HG03342 (cell line): ENCODE results near the gene ASGR1.
A peak's percentile ranks its signal among the peaks of the same experiment; 100 is the strongest.

ENCODE experiments used
- ATAC-seq: cut with Tn5 transposase; IDR thresholded peaks from one replicate; pipeline ENCODE4 v1.9.1; 2021; ENCODE audit warnings: mild to moderate bottlenecking, moderate library complexity; ENCODE audit not compliant: unreplicated experiment

ASGR1 gene

GRCh38 chr17:7179317-7180254 lies at the start of gene ASGR1:
Gene ASGR1 (minus strand): TSS chr17:7179370. CDS start chr17:7178563, 807 bp downstream.
- ATAC-seq: no peak

DNA sequence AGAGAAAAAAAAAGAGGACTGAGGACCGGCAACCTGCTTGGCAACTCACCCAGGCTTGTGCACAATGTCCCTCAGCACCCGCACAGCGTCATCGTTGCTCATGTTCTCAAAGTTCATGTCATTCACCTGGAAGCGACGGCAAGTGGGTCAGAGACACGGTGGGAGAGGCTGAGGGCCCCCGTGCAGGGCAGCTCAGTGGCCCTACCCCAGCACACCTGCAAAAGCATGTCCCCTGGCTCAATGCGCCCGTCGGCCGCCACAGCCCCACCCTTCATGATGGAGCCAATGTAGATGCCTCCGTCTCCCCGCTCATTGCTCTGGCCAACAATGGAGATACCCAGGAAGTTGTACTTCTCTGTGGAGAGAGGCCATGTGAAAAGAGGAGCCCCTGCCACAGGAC lies 49.8 kb upstream of the ASGR1 start:
- ATAC-seq: no peak

DNA sequence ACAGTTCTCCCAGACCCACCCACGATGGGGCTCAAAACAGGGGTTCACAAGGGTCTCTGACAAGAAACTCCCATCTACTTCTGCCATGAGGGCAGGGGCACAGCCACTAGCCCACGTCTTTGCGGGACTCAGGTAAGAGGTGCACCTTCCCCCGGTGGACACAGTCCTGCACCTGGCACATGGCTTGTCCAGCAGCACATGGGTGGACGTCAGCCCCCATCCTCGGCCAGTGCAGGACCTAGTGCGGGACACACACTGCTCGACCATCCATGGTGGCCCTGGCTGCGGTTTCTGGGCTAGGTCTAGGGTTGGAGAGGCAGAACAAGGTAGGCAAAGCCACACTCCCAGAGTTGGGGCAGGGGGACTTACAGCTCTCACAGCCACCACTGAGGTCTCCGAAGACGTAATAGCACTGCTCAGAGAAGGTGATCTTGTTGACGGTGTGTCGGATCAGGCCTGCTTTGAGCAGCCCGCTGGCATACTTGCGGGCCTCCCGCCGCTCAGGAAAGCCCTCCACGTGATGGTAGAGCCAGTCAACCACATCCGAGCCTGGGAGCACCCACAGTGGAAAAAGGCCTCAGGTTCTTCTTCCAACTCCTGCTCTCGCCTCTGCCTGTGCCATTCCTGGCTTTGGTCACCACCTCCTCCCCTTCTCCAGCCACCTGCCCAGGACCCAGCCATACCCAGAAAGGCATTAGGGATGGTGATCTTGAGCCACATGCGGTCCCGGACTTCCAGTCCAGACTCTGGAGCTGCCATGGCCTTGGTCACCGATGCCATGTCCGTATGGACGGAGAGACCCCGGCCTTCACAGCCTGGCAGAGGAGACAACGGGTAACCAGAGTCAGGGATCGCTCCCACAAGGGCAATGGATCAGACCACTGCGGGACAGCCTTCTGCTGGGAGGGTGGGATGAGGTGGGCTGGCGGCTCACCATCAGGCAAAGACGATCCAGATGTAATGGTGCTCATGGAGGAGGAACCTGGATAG lies 47.8 kb upstream of the ASGR1 start:
- ATAC-seq: no peak

- ATAC-seq: no peak
Observed at GRCh38 chr17:7225711-7226331, 46.7 kb upstream of the ASGR1 start.

- no peak for ATAC-seq
Observed at GRCh38 chr17:7224661-7225111, 45.5 kb upstream of the ASGR1 start.

GRCh38 chr17:7224110-7224509 lies 44.9 kb upstream of the ASGR1 start:
- no peak for ATAC-seq

- no peak for ATAC-seq
Observed at GRCh38 chr17:7223375-7223774, 44.2 kb upstream of the ASGR1 start.

DNA sequence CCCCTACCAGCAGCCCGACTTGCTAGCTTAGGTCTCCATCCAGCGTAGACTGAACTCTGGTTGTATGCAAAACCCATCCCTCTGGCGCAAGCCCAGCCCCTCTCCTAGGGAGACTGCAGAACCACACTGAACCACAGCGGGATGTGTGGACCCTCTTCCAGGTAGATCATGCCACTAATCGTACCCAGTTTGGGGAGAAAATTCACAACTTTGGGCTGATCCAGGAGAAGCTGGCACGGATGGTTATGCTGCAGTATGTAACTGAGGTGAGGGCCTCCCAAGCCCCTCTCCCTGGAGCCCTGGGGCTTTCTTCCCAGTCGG lies 43.8 kb upstream of the ASGR1 start:
- ATAC-seq: no peak

- no peak for ATAC-seq
Observed at GRCh38 chr17:7222093-7222971, 43.2 kb upstream of the ASGR1 start.

- ATAC-seq: no peak
Observed at GRCh38 chr17:7221278-7222092, 42.3 kb upstream of the ASGR1 start.

GRCh38 chr17:7220593-7221277 lies 41.6 kb upstream of the ASGR1 start:
- no peak for ATAC-seq

- ATAC-seq: peak; percentile 52
Observed at GRCh38 chr17:7219812-7220592, 40.8 kb upstream of the ASGR1 start, which contains the start of the genes ACADVL and DLG4. Gene ACADVL (plus strand): TSS chr17:7219938. CDS start chr17:7219985, 47 bp downstream. Gene DLG4 (minus strand): TSS chr17:7219836.

DNA sequence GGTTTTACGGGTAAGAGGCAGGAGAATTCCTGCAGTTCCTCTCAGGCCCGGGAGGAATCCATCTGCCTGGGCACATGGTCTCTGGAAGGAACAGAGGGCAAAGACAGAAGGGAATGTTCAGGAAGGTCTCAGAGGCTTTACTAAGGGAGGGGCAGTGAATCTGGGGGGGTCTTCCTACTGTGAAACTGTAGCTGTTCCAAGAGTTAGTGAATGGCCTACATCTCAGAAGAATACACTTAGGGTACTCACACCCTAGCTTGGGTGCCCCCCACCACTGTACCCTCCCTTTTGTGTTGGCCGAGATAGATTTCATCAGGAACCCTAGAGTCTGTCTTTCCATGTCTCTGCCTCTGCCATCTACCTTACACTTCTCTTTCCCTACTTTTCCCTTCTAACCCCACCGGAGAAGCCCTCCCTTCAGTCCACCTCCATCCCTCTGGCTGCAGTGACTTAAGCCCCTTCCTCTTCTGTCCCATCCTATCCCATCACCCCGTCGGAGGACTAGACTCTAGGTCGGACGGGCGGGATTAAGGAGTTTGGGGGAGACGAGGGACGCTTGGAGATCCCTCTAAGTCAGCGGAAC lies 40.1 kb upstream of the ASGR1 start:
- no peak for ATAC-seq

GRCh38 chr17:7218758-7219157 lies 39.6 kb upstream of the ASGR1 start:
- ATAC-seq: no peak

- no peak for ATAC-seq
Observed at GRCh38 chr17:7218166-7218565, 39.0 kb upstream of the ASGR1 start.

DNA sequence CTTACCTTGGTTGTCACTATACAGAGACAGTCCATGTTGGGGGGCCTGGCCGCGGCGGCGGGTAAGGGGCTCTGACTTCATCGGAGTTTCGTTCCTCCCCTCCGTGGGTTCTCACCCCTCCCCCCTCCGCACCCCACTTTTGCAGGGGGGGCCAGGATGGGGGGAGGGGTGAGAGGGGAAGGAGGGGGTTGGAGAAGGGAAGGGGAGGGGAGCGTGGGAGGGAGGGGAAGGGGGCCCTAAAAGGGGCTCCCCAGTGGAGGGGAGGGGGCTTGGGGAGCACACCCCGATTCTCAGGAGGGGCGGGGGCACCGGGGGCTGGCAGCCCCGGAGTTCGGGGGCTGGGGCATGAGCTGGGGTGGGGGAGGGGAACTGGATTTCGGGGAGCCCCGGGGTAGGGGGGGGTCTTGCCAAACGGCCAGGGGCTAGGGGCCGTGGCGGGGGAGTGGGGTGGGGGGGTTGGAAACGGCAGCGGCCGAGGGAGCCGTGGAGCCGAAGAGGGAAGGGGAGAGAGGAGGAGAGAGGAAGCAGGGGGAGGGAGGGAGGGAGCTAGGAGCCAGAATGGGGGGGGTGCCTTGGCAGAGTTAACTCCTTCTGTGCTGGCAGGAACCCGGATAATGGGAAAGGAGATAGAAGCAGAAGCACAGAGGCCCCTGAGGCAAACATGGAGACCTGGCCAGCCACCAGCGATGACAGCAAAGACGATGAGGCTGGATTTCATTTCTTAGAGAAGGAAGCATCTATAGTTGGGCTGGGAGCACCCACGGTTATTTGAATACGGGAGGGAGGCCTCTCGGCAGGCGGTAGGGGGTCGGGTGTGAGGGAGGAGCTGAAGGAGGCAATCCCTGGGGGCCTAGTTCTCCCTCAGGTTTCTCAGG lies 38.2 kb upstream of the ASGR1 start:
- no peak for ATAC-seq
